Measurements from ENCODE around the gene TCF12.
"Not testable (repeated sequence)": the region's sequence is repeated elsewhere in the genome, so short reads cannot be mapped to it uniquely, and the experiment has no call there.

The TCF12 gene

GRCh38 chr15:56978898-56979662, 60.6 kb downstream of the TCF12 start:
- no peak for DNase-seq (ENCODE audit: low spot score)

- DNase-seq (ENCODE audit: low spot score): no peak
Measured at GRCh38 chr15:56980473-56980872, 62.0 kb downstream of the TCF12 start.

- DNase-seq (ENCODE audit: low spot score): no peak
Measured at GRCh38 chr15:56981160-56981559, 62.7 kb downstream of the TCF12 start.

- DNase-seq (ENCODE audit: low spot score): no peak
Measured at GRCh38 chr15:56982987-56983386, 64.5 kb downstream of the TCF12 start.

- DNase-seq (ENCODE audit: low spot score): no peak
Measured at GRCh38 chr15:56984681-56985481, 66.4 kb downstream of the TCF12 start.

- no peak for DNase-seq (ENCODE audit: low spot score)
Measured at GRCh38 chr15:56985856-56986255, 67.4 kb downstream of the TCF12 start.

GRCh38 chr15:56987286-56987685, 68.8 kb downstream of the TCF12 start:
- DNase-seq (ENCODE audit: low spot score): no peak

GRCh38 chr15:56988219-56988618, 69.8 kb downstream of the TCF12 start:
- DNase-seq (ENCODE audit: low spot score): no peak

GRCh38 chr15:56989411-56989924, 71.0 kb downstream of the TCF12 start:
- no peak for DNase-seq (ENCODE audit: low spot score)

- DNase-seq (ENCODE audit: low spot score): no peak
Measured at GRCh38 chr15:56991017-56991416, 72.6 kb downstream of the TCF12 start.

- DNase-seq (ENCODE audit: low spot score): no peak
Measured at GRCh38 chr15:56992725-56993124, 74.3 kb downstream of the TCF12 start.

- no peak for DNase-seq (ENCODE audit: low spot score)
Measured at GRCh38 chr15:56994280-56994679, 75.8 kb downstream of the TCF12 start.

- no peak for DNase-seq (ENCODE audit: low spot score)
Measured at GRCh38 chr15:56996093-56996492, 77.6 kb downstream of the TCF12 start.

GRCh38 chr15:56996746-56997470, 78.5 kb downstream of the TCF12 start:
- DNase-seq (ENCODE audit: low spot score): no peak

GRCh38 chr15:57003418-57003817, 85.0 kb downstream of the TCF12 start:
- no peak for DNase-seq (ENCODE audit: low spot score)

- DNase-seq (ENCODE audit: low spot score): no peak
Measured at GRCh38 chr15:57005244-57005643, 86.8 kb downstream of the TCF12 start.

GRCh38 chr15:57007797-57008196, 89.4 kb downstream of the TCF12 start:
- DNase-seq (ENCODE audit: low spot score): not testable (repeated sequence)

GRCh38 chr15:57010724-57011123, 92.3 kb downstream of the TCF12 start:
- no peak for DNase-seq (ENCODE audit: low spot score)

- no peak for DNase-seq (ENCODE audit: low spot score)
Measured at GRCh38 chr15:57012556-57012955, 94.1 kb downstream of the TCF12 start.

GRCh38 chr15:57014896-57015295, 96.5 kb downstream of the TCF12 start:
- not testable (repeated sequence) for DNase-seq (ENCODE audit: low spot score)

GRCh38 chr15:57015360-57015759, 96.9 kb downstream of the TCF12 start:
- DNase-seq (ENCODE audit: low spot score): no peak

GRCh38 chr15:57015897-57016296, 97.5 kb downstream of the TCF12 start:
- DNase-seq (ENCODE audit: low spot score): no peak

Data from left forelimb (tissue), 1 donor.